HEK293 (cell line): ENCODE measurements around the gene SOX3.

Experiments
- CTCF ChIP-seq: fragments of 450-650 bp; formaldehyde crosslinking; IDR thresholded peaks from 2 replicates; pipeline ENCODE4 v1.5.1; 2016; ENCODE audit warnings: missing biosample characterization, missing genetic modification characterization
- FEZF1 ChIP-seq: fragments of 450-650 bp; formaldehyde crosslinking; IDR thresholded peaks from 2 replicates; pipeline ENCODE4 v1.5.1; 2016; ENCODE audit warnings: missing biosample characterization, missing genetic modification characterization
- YY1 ChIP-seq: fragments of 450-650 bp; formaldehyde crosslinking; IDR thresholded peaks from 2 replicates; pipeline ENCODE4 v1.5.1; 2018; ENCODE audit warnings: missing biosample characterization, missing genetic modification characterization
- ZFP3 ChIP-seq: fragments of 450-650 bp; formaldehyde crosslinking; IDR thresholded peaks from 2 replicates; pipeline ENCODE4 v1.5.1; 2016; ENCODE audit warnings: low read depth, missing biosample characterization, missing genetic modification characterization
- ZNF555 ChIP-seq: fragments of 450-650 bp; formaldehyde crosslinking; conservative IDR thresholded peaks from 2 replicates; pipeline ENCODE4 v1.5.1; 2017; ENCODE audit warnings: missing biosample characterization, mild to moderate bottlenecking, missing genetic modification characterization, inconsistent platforms
- ZNF660 ChIP-seq: fragments of 450-650 bp; IDR thresholded peaks from 2 replicates; pipeline ENCODE4 v1.5.1; 2018; ENCODE audit warnings: missing biosample characterization, mild to moderate bottlenecking, missing genetic modification characterization
- ZNF777 ChIP-seq: fragments of 450-650 bp; formaldehyde crosslinking; IDR thresholded peaks from 2 replicates; pipeline ENCODE4 v1.5.1; 2017; ENCODE audit warnings: missing biosample characterization, missing genetic modification characterization, borderline replicate concordance
- TF ChIP-seq, protein P1 (sequence below): fragments of 450-650 bp; formaldehyde crosslinking; IDR thresholded peaks from 2 replicates; pipeline ENCODE4 v1.5.1; 2017; ENCODE audit warnings: missing biosample characterization, missing genetic modification characterization

DNA sequence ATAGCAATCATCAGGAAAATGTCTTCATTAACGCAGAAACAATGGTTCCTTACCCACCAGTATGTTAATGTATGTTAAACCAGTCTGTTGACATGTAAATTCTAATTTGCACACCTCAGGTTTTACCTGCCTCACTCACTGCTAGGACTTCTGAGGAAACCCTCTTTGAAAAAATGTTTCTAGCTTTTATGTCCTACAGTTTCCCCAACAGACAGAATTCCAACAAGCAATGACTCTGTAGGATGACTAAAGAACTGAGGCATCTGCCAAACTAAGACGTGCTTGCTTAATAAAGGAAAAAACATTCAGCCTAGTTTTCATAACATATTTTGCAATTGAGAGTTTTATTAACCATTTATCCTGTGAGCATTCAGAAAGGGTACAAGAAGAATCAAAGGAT, 20.6 kb upstream of the SOX3 start:
- no peak for TF ChIP-seq YY1 (tag by site-specific recombination)
- TF ChIP-seq CTCF (tag by site-specific recombination) = no peak
- no peak for TF ChIP-seq ZNF660 (tag by site-specific recombination)
- no peak for TF ChIP-seq ZNF777
- TF ChIP-seq, protein P1, sequence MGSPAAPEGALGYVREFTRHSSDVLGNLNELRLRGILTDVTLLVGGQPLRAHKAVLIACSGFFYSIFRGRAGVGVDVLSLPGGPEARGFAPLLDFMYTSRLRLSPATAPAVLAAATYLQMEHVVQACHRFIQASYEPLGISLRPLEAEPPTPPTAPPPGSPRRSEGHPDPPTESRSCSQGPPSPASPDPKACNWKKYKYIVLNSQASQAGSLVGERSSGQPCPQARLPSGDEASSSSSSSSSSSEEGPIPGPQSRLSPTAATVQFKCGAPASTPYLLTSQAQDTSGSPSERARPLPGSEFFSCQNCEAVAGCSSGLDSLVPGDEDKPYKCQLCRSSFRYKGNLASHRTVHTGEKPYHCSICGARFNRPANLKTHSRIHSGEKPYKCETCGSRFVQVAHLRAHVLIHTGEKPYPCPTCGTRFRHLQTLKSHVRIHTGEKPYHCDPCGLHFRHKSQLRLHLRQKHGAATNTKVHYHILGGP (tag by site-specific recombination) = no peak
- TF ChIP-seq FEZF1 (tag by site-specific recombination) = no peak
- no peak for TF ChIP-seq ZNF555
- TF ChIP-seq ZFP3 (tag by site-specific recombination) = no peak
